HUES64 (cell line): ENCODE measurements around the gene MX1.

ENCODE experiments used
- H3K27ac ChIP-seq: 2 replicates; pipeline ENCODE4 v1.7.0; 2013; ENCODE audit warnings: low read depth, low read length, inconsistent platforms
- H3K27me3 ChIP-seq: 2 replicates; pipeline ENCODE4 v1.6.1; 2013; ENCODE audit warnings: mild to moderate bottlenecking, low read length; ENCODE audit not compliant: insufficient read depth
- H3K36me3 ChIP-seq: 2 replicates; pipeline ENCODE4 v1.6.1; 2013; ENCODE audit warnings: mild to moderate bottlenecking, low read length; ENCODE audit not compliant: insufficient read depth
- H3K4me1 ChIP-seq: 2 replicates; pipeline ENCODE4 v1.6.1; 2013; ENCODE audit warnings: mild to moderate bottlenecking, low read length, moderate library complexity; ENCODE audit not compliant: insufficient read depth
- H3K4me3 ChIP-seq: 2 replicates; pipeline ENCODE4 v1.5.1; 2013; ENCODE audit warnings: mild to moderate bottlenecking, low read length, moderate library complexity
- H3K9ac ChIP-seq: 2 replicates; pipeline ENCODE4 v1.6.1; 2013; ENCODE audit warnings: mild to moderate bottlenecking, low read depth, low read length
- H3K9me3 ChIP-seq: 2 replicates; pipeline ENCODE4 v1.6.1; 2013; ENCODE audit warnings: low read depth, low read length; ENCODE audit not compliant: insufficient read depth
- WGBS: fragments of 150-250, 120-280 bp; methylation state at CpG from one replicate; pipeline ENCODE4 v1.1.7; 2013; ENCODE audit warnings: missing lambda C conversion rate; 5-methylcytosine and 5-hydroxymethylcytosine counted together

The MX1 gene

GRCh38 chr21:41500363-41500762 lies 74.3 kb downstream of the MX1 start:
- peaks cover 10% of the 10 kb centered on the region for H3K27me3 ChIP-seq
- no peaks in the 10 kb centered on the region for H3K9me3 ChIP-seq
- no peak overlapping the region for H3K27ac ChIP-seq
- H3K9ac ChIP-seq: no peak overlapping the region
- no peak overlapping the region for H3K4me3 ChIP-seq
- 89% methylated on average over 5 of the region's 6 CpGs for WGBS
- no peaks in the 10 kb centered on the region for H3K4me1 ChIP-seq
- no peaks in the 10 kb centered on the region for H3K36me3 ChIP-seq

- H3K27me3 ChIP-seq: peaks cover 16% of the 10 kb centered on the region
- H3K27ac ChIP-seq: no peak overlapping the region
- H3K4me3 ChIP-seq: no peak overlapping the region
- no peaks in the 10 kb centered on the region for H3K4me1 ChIP-seq
- H3K36me3 ChIP-seq: no peaks in the 10 kb centered on the region
- H3K9me3 ChIP-seq: no peaks in the 10 kb centered on the region
- 84% methylated on average over 9 of the region's 9 CpGs for WGBS
- H3K9ac ChIP-seq: no peak overlapping the region
These were observed 74.9 kb downstream of the MX1 start for GRCh38 chr21:41500931-41501381.

- no peak overlapping the region for H3K4me3 ChIP-seq
- H3K27ac ChIP-seq: no peak overlapping the region
- H3K36me3 ChIP-seq: no peaks in the 10 kb centered on the region
- peaks cover 5% of the 10 kb centered on the region; the same call in 1 of the 2 replicates for H3K4me1 ChIP-seq
- peaks cover 26% of the 10 kb centered on the region for H3K27me3 ChIP-seq
- no peak overlapping the region for H3K9ac ChIP-seq
- WGBS: 91% methylated on average over 7 of the region's 7 CpGs
- H3K9me3 ChIP-seq: no peaks in the 10 kb centered on the region
These were observed 75.9 kb downstream of the MX1 start for GRCh38 chr21:41501919-41502318.

- peaks cover 5% of the 10 kb centered on the region; the same call in 1 of the 2 replicates for H3K4me1 ChIP-seq
- no peak overlapping the region for H3K27ac ChIP-seq
- H3K9ac ChIP-seq: no peak overlapping the region
- no peaks in the 10 kb centered on the region for H3K9me3 ChIP-seq
- peaks cover 38% of the 10 kb centered on the region for H3K27me3 ChIP-seq
- no peaks in the 10 kb centered on the region for H3K36me3 ChIP-seq
- no peak overlapping the region for H3K4me3 ChIP-seq
- 89% methylated on average over 4 of the region's 4 CpGs for WGBS
These were observed 77.3 kb downstream of the MX1 start for GRCh38 chr21:41503331-41503730.

DNA sequence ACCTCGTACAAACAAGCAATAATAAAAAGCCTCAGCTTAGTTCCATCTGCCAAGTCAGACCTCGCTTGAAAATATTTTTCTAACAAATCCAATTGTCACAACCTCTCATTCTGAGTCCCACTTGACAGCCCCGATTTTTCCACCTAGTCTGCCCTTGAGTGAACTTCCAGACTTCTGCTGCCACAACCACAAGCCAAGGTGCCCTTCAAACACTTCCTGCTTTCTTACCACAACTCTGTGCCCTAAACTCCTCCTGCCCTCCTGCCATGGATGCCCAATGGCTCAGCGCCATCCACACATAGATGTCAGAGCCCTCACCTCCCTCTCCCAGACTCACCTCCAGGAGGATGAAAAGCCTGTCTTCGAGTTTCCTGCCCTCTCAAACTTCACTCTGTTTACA lies 78.0 kb downstream of the MX1 start:
- 86% methylated on average over 5 of the region's 5 CpGs for WGBS
- H3K9ac ChIP-seq: no peak overlapping the region
- no peak overlapping the region for H3K4me3 ChIP-seq
- H3K27me3 ChIP-seq: peaks cover 45% of the 10 kb centered on the region
- H3K36me3 ChIP-seq: no peaks in the 10 kb centered on the region
- peaks cover 8% of the 10 kb centered on the region; the same call in 1 of the 2 replicates for H3K4me1 ChIP-seq
- H3K27ac ChIP-seq: no peak overlapping the region
- no peaks in the 10 kb centered on the region for H3K9me3 ChIP-seq

DNA sequence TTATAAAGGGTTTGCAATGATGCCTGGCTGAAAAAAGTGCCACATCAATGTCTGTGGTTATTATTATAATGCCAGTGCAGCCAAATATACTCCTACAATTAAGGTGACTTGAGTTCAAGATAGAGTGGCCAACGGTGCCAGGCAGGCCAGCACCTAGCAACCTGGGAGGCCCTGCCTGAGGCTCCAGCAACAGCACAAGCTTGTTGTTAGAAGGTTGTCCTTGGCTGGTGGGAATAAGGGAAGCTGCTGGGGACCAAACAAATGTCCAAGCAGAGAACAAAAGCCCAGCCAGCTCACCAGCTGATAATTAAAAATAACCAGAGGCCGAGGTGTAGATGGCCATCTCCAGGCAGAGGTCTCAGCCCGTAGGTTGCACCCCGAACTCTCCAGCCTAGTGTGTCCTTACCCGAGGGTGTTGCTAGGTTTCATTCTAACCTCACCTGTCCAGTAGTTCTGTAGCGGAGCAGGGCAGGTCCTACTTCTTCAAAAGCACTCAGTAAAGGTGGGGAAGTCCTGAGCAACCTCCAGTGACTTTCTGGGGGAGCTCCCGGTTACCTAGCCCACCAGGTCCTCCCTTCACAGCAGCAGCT lies 80.1 kb downstream of the MX1 start:
- H3K9me3 ChIP-seq: no peaks in the 10 kb centered on the region
- 78% methylated on average over 7 of the region's 7 CpGs for WGBS
- peaks cover 8% of the 10 kb centered on the region; the same call in 1 of the 2 replicates for H3K4me1 ChIP-seq
- H3K36me3 ChIP-seq: no peaks in the 10 kb centered on the region
- H3K27me3 ChIP-seq: peaks cover 55% of the 10 kb centered on the region
- H3K9ac ChIP-seq: no peak overlapping the region
- no peak overlapping the region for H3K27ac ChIP-seq
- peak overlapping the region; percentile 71 for H3K4me3 ChIP-seq

DNA sequence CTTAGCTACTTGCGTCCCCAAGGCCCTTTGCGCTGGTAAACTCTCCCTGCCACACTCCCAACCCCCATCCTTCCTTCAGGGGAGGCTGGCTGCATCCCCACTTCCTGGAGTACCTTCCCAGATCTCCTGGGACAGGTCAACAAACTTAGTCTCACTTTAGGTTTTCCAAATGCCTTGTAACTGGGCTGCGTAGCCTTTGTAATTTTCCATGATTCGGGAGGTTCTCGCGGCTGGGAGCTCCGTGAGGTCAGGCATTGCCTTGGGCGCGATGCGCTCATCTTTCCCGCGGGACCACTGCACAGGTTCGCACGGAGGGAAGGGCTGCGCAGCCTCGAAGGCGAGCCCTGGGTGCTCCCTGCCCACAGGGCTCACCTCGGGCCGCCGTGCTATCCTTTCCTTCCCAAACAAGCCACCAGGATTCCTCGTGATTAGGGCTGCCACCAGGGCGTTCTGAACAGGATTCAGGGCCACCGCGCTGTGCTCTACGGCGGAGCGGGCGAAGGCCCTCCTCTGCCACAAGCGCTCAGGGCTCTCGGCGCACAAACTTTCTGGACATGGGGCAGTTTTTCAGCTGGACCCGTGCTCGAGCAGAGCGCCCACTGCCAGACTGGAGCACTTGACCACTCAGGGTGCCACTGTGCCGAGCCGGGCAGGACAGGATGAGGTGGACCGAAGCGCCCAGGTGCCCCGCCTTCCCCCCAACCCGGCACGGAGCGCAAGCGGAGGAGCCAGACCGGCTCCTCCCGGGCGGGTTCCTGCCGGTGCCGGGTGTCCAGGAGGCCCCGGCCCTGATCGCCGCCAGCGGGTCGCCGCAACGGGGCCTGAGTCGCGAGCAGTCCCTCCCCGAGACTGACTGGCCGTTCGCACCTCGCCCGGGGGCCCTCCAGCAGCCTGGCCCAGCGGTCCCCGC lies 80.8 kb downstream of the MX1 start:
- H3K36me3 ChIP-seq: no peaks in the 10 kb centered on the region
- peak overlapping the region; percentile 60 for H3K9ac ChIP-seq
- WGBS: 2% methylated on average over 64 of the region's 64 CpGs
- H3K9me3 ChIP-seq: no peaks in the 10 kb centered on the region
- H3K4me1 ChIP-seq: peaks cover 8% of the 10 kb centered on the region; the same call in 1 of the 2 replicates
- no peak overlapping the region; the same call in 1 of the 2 replicates for H3K27ac ChIP-seq
- H3K27me3 ChIP-seq: peaks cover 55% of the 10 kb centered on the region
- H3K4me3 ChIP-seq: peak overlapping the region; percentile 71

GRCh38 chr21:41507521-41508414 lies 81.7 kb downstream of the MX1 start, which contains the start of gene TMPRSS2:
TMPRSS2 (minus strand) TSS chr21:41508158; CDS start chr21:41498133, 10,025 bp downstream.
- under 1% methylated on average over 85 of the region's 85 CpGs for WGBS
- Histone ChIP-seq H3K4me1 (peaks cover 8% of the 10 kb centered on the region; the same call in 1 of the 2 replicates), H3K27me3 (peaks cover 55% of the 10 kb centered on the region)

GRCh38 chr21:41508415-41509144 lies 82.5 kb downstream of the MX1 start:
- peak overlapping the region; percentile 71 for H3K4me3 ChIP-seq
- peak overlapping the region; percentile 30 for H3K9ac ChIP-seq
- no peaks in the 10 kb centered on the region for H3K36me3 ChIP-seq
- H3K27me3 ChIP-seq: peaks cover 52% of the 10 kb centered on the region
- no peaks in the 10 kb centered on the region for H3K9me3 ChIP-seq
- WGBS: 6% methylated on average over 28 of the region's 28 CpGs
- H3K27ac ChIP-seq: no peak overlapping the region
- peaks cover 8% of the 10 kb centered on the region; the same call in 1 of the 2 replicates for H3K4me1 ChIP-seq

More at GRCh38 chr21:41507521-41508414, 81.7 kb downstream of the MX1 start, which contains the start of gene TMPRSS2:
- Histone ChIP-seq H3K9me3 (no peaks in the 10 kb centered on the region), H3K9ac (peak within 1 kb of the TSS; percentile 60), H3K4me3 (peak within 1 kb of the TSS; percentile 71), H3K36me3 (no peaks in the 10 kb centered on the region), H3K27ac (peak within 1 kb of the TSS; percentile 46; the same call in 1 of the 2 replicates)
